Measurements from ENCODE around the gene PAGR1. TPM values are rescaled to one million over a fixed set of nuclear protein-coding genes. Genes with fewer than 3 reads are reported as not detected.

PAGR1 gene
- total and polyA plus RNA-seq, 2 of the 13 experiments (the other 11 are each of a cell fraction or from before 2014, with no cell fraction given), result 9.8 to 66.4 TPM

- TF ChIP-seq BORCS8-MEF2B (CRISPR knock-in tag; IDR thresholded peaks at IDR 0.05) (peak; percentile 95), MBD4 (IDR thresholded peaks at IDR 0.05; ENCODE audit: borderline replicate concordance, low read length) (no peak), ZNF773 (CRISPR knock-in tag; IDR thresholded peaks at IDR 0.05; ENCODE audit: borderline replicate concordance) (peak; percentile 84; the same call in 1 of the 2 replicates), ZNF331 (CRISPR knock-in tag; IDR thresholded peaks at IDR 0.05) (peak; percentile 86; the same call in 1 of the 2 replicates), XBP1 (CRISPR knock-in tag; IDR thresholded peaks at IDR 0.05) (no peak), ZNF740 (CRISPR knock-in tag; IDR thresholded peaks at IDR 0.05) (peak; percentile 34; the same call in 1 of the 2 replicates), ATRX (CRISPR knock-in tag; IDR thresholded peaks at IDR 0.05; ENCODE audit: borderline replicate concordance) (no peak), FOXJ3 (CRISPR knock-in tag; IDR thresholded peaks at IDR 0.05; ENCODE audit: borderline replicate concordance) (no peak), SAP130 (CRISPR knock-in tag; IDR thresholded peaks at IDR 0.05; ENCODE audit: low read depth) (peak; percentile 98), IRF2 (CRISPR knock-in tag; IDR thresholded peaks at IDR 0.05) (peak; percentile 89), ZNF33B (CRISPR knock-in tag; IDR thresholded peaks at IDR 0.05) (peak; percentile 81; the same call in 1 of the 2 replicates), ZNF607 (CRISPR knock-in tag; IDR thresholded peaks at IDR 0.05; ENCODE audit: borderline replicate concordance) (peak; percentile 89), HMGA1 (CRISPR knock-in tag; conservative IDR thresholded peaks at IDR 0.05) (no peak), ZNF143 (CRISPR knock-in tag; IDR thresholded peaks at IDR 0.05) (peak; percentile 36), MEF2D (CRISPR knock-in tag; IDR thresholded peaks at IDR 0.05) (peak; percentile 95), FIP1L1 (IDR thresholded peaks at IDR 0.05; ENCODE audit: borderline replicate concordance, insufficient read depth, low read depth, low read length) (peak; percentile 98; the same call in 1 of the 2 replicates), NFATC3 (CRISPR knock-in tag; IDR thresholded peaks at IDR 0.05) (peak; percentile 71), ZNF333 (CRISPR knock-in tag; IDR thresholded peaks at IDR 0.05; ENCODE audit: borderline replicate concordance) (0 out of 2 replicates have a peak, but pooled peaks have one; percentile 19)
- TF ChIP-seq, protein P1, sequence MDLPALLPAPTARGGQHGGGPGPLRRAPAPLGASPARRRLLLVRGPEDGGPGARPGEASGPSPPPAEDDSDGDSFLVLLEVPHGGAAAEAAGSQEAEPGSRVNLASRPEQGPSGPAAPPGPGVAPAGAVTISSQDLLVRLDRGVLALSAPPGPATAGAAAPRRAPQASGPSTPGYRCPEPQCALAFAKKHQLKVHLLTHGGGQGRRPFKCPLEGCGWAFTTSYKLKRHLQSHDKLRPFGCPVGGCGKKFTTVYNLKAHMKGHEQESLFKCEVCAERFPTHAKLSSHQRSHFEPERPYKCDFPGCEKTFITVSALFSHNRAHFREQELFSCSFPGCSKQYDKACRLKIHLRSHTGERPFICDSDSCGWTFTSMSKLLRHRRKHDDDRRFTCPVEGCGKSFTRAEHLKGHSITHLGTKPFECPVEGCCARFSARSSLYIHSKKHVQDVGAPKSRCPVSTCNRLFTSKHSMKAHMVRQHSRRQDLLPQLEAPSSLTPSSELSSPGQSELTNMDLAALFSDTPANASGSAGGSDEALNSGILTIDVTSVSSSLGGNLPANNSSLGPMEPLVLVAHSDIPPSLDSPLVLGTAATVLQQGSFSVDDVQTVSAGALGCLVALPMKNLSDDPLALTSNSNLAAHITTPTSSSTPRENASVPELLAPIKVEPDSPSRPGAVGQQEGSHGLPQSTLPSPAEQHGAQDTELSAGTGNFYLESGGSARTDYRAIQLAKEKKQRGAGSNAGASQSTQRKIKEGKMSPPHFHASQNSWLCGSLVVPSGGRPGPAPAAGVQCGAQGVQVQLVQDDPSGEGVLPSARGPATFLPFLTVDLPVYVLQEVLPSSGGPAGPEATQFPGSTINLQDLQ (CRISPR knock-in tag; IDR thresholded peaks at IDR 0.05), result peak; percentile 72; the same call in 1 of the 2 replicates
- TF ChIP-seq, protein P2, sequence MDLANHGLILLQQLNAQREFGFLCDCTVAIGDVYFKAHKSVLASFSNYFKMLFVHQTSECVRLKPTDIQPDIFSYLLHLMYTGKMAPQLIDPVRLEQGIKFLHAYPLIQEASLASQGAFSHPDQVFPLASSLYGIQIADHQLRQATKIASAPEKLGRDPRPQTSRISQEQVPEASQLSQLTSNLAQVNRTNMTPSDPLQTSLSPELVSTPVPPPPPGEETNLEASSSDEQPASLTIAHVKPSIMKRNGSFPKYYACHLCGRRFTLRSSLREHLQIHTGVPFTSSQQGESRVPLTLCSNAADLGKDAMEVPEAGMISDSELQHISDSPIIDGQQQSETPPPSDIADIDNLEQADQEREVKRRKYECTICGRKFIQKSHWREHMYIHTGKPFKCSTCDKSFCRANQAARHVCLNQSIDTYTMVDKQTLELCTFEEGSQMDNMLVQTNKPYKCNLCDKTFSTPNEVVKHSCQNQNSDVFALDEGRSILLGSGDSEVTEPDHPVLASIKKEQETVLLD (CRISPR knock-in tag; IDR thresholded peaks at IDR 0.05; ENCODE audit: low read depth), result peak; percentile 90
- TF ChIP-seq, protein P3, sequence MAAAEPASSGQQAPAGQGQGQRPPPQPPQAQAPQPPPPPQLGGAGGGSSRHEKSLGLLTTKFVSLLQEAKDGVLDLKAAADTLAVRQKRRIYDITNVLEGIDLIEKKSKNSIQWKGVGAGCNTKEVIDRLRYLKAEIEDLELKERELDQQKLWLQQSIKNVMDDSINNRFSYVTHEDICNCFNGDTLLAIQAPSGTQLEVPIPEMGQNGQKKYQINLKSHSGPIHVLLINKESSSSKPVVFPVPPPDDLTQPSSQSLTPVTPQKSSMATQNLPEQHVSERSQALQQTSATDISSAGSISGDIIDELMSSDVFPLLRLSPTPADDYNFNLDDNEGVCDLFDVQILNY (CRISPR knock-in tag; conservative IDR thresholded peaks at IDR 0.05), result peak; percentile 97
- TF ChIP-seq, protein P4, sequence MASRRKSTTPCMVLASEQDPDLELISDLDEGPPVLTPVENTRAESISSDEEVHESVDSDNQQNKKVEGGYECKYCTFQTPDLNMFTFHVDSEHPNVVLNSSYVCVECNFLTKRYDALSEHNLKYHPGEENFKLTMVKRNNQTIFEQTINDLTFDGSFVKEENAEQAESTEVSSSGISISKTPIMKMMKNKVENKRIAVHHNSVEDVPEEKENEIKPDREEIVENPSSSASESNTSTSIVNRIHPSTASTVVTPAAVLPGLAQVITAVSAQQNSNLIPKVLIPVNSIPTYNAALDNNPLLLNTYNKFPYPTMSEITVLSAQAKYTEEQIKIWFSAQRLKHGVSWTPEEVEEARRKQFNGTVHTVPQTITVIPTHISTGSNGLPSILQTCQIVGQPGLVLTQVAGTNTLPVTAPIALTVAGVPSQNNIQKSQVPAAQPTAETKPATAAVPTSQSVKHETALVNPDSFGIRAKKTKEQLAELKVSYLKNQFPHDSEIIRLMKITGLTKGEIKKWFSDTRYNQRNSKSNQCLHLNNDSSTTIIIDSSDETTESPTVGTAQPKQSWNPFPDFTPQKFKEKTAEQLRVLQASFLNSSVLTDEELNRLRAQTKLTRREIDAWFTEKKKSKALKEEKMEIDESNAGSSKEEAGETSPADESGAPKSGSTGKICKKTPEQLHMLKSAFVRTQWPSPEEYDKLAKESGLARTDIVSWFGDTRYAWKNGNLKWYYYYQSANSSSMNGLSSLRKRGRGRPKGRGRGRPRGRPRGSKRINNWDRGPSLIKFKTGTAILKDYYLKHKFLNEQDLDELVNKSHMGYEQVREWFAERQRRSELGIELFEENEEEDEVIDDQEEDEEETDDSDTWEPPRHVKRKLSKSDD (CRISPR knock-in tag; IDR thresholded peaks at IDR 0.05; ENCODE audit: low read depth), result peak; percentile 17; the same call in 1 of the 2 replicates
Observed at GRCh38 chr16:29790183-29790948, 25.6 kb upstream of the PAGR1 start, which contains the start of gene KIF22 (continued).

All from HepG2 (cell line).